Measurements from ENCODE around the gene FNDC10. TPM values are rescaled to one million over a fixed set of nuclear protein-coding genes. Genes with fewer than 3 reads are reported as not detected.

FNDC10 gene
- total RNA-seq, 1 donor from 2014 or later = 7.4 TPM

GRCh38 chr1:1550087-1550486 lies 49.8 kb downstream of the FNDC10 start:
- no peak overlapping the region for H2AFZ ChIP-seq (ENCODE audit: low read depth, low read length)
- H3K36me3 Mint-ChIP-seq (ENCODE audit: low read depth, unreplicated experiment) = peaks cover 6% of the 10 kb centered on the region
- FAIRE-seq (no peak), DNase-seq (ENCODE audit: low read depth) (no peak)
- H3K9me3 Mint-ChIP-seq (ENCODE audit: unreplicated experiment) = no peaks in the 10 kb centered on the region
- H3K79me2 ChIP-seq (ENCODE audit: insufficient read depth, low read length) = peaks cover 35% of the 10 kb centered on the region
- no peak overlapping the region for H3K4me3 ChIP-seq (ENCODE audit: insufficient read depth, low read depth, low read length)
- no peak overlapping the region for H3K9ac ChIP-seq (ENCODE audit: low read length)
- H3K4me1 ChIP-seq (ENCODE audit: insufficient read depth, low read length) = peaks cover 3% of the 10 kb centered on the region
- no peak overlapping the region for H3K27ac ChIP-seq (ENCODE audit: low read depth, low read length)
- H3K9me3 ChIP-seq (ENCODE audit: insufficient read depth, low read depth, low read length) = no peaks in the 10 kb centered on the region
- H3K4me3 Mint-ChIP-seq (ENCODE audit: unreplicated experiment) = no peak overlapping the region
- H3K27ac Mint-ChIP-seq (ENCODE audit: unreplicated experiment) = no peak overlapping the region
- no peak for TF ChIP-seq CTCF (IDR thresholded peaks at IDR 0.05; ENCODE audit: insufficient read depth, low read depth, low read length)
- TF ChIP-seq EZH2 (IDR thresholded peaks at IDR 0.05; ENCODE audit: insufficient read depth, low read length) = no peak
- H3K4me2 ChIP-seq (ENCODE audit: low read length) = no peak overlapping the region
- H3K36me3 ChIP-seq (ENCODE audit: insufficient read depth, low read length) = no peaks in the 10 kb centered on the region
- H3K4me1 Mint-ChIP-seq (ENCODE audit: low read depth, unreplicated experiment) = peaks cover 19% of the 10 kb centered on the region
- no peaks in the 10 kb centered on the region for H3K27me3 Mint-ChIP-seq (ENCODE audit: low read depth, unreplicated experiment)
- peaks cover 45% of the 10 kb centered on the region for H4K20me1 ChIP-seq (ENCODE audit: insufficient read depth, low read length)
- no peaks in the 10 kb centered on the region for H3K27me3 ChIP-seq (ENCODE audit: insufficient read depth, low read length)

- H3K36me3 Mint-ChIP-seq (ENCODE audit: low read depth, unreplicated experiment) = peaks cover 2% of the 10 kb centered on the region
- H3K9me3 Mint-ChIP-seq (ENCODE audit: unreplicated experiment) = no peaks in the 10 kb centered on the region
- Histone ChIP-seq H3K79me2 (ENCODE audit: insufficient read depth, low read length) (peaks cover 21% of the 10 kb centered on the region), H2AFZ (ENCODE audit: low read depth, low read length) (no peak overlapping the region), H3K4me3 (ENCODE audit: insufficient read depth, low read depth, low read length) (no peak overlapping the region), H4K20me1 (ENCODE audit: insufficient read depth, low read length) (peaks cover 37% of the 10 kb centered on the region), H3K9ac (ENCODE audit: low read length) (no peak overlapping the region), H3K27ac (ENCODE audit: low read depth, low read length) (no peak overlapping the region), H3K9me3 (ENCODE audit: insufficient read depth, low read depth, low read length) (no peaks in the 10 kb centered on the region), H3K4me2 (ENCODE audit: low read length) (no peak overlapping the region), H3K36me3 (ENCODE audit: insufficient read depth, low read length) (no peaks in the 10 kb centered on the region), H3K27me3 (ENCODE audit: insufficient read depth, low read length) (no peaks in the 10 kb centered on the region), H3K4me1 (ENCODE audit: insufficient read depth, low read length) (no peaks in the 10 kb centered on the region)
- peaks cover 11% of the 10 kb centered on the region for H3K4me1 Mint-ChIP-seq (ENCODE audit: low read depth, unreplicated experiment)
- H3K27me3 Mint-ChIP-seq (ENCODE audit: low read depth, unreplicated experiment) = no peaks in the 10 kb centered on the region
- FAIRE-seq (no peak), DNase-seq (ENCODE audit: low read depth) (no peak)
- no peak for TF ChIP-seq CTCF (IDR thresholded peaks at IDR 0.05; ENCODE audit: insufficient read depth, low read depth, low read length)
- no peak for TF ChIP-seq EZH2 (IDR thresholded peaks at IDR 0.05; ENCODE audit: insufficient read depth, low read length)
- peak overlapping the region; percentile 68 for H3K27ac Mint-ChIP-seq (ENCODE audit: unreplicated experiment)
- no peak overlapping the region for H3K4me3 Mint-ChIP-seq (ENCODE audit: unreplicated experiment)
These were observed 51.3 kb downstream of the FNDC10 start for GRCh38 chr1:1548591-1548990.

Other genes starting within 250 kb of the FNDC10 start
- gene MXRA8, start 241.6 kb downstream of the FNDC10 start, total RNA-seq = 112 and 139 TPM in 2 replicates
- gene AURKAIP1, start 224.9 kb downstream of the FNDC10 start, total RNA-seq = 135 and 139 TPM in 2 replicates
- gene CCNL2, start 200.8 kb downstream of the FNDC10 start, total RNA-seq = 194 and 197 TPM in 2 replicates
- 87.3 and 88.5 TPM in 2 replicates for gene MRPL20, start 192.8 kb downstream of the FNDC10 start, total RNA-seq
- 0.64 TPM in 1 of 2 replicates, not detected in the other for gene ANKRD65, start 178.9 kb downstream of the FNDC10 start, total RNA-seq
- 60.4 and 81.2 TPM in 2 replicates for gene VWA1, start 164.4 kb downstream of the FNDC10 start, total RNA-seq
- gene ATAD3C, start 150.4 kb downstream of the FNDC10 start, total RNA-seq = 1.8 and 2.5 TPM in 2 replicates
- 55.3 and 63.0 TPM in 2 replicates for gene ATAD3B, start 128.4 kb downstream of the FNDC10 start, total RNA-seq
- gene ATAD3A, start 88.0 kb downstream of the FNDC10 start, total RNA-seq = 51.1 and 54.9 TPM in 2 replicates
- gene TMEM240, start 59.5 kb downstream of the FNDC10 start, total RNA-seq = 7.0 and 9.0 TPM in 2 replicates
- gene SSU72, start 25.3 kb downstream of the FNDC10 start, total RNA-seq = 143 and 145 TPM in 2 replicates
- gene MIB2, start 15.4 kb upstream of the FNDC10 start, total RNA-seq = 73.6 and 80.1 TPM in 2 replicates
- gene MMP23B, start 32.0 kb upstream of the FNDC10 start, total RNA-seq = 40.1 and 40.7 TPM in 2 replicates
- gene CDK11B, start 58.9 kb upstream of the FNDC10 start, total RNA-seq = 21.1 and 23.4 TPM in 2 replicates
- 45.1 and 47.7 TPM in 2 replicates for gene SLC35E2B, start 92.7 kb upstream of the FNDC10 start, total RNA-seq
- 30.3 and 35.3 TPM in 2 replicates for gene CDK11A, start 124.2 kb upstream of the FNDC10 start, total RNA-seq
- 83.7 and 87.6 TPM in 2 replicates for gene NADK, start 178.3 kb upstream of the FNDC10 start, total RNA-seq